Measurements from ENCODE around the gene NT5C2. TPM values are rescaled to one million over a fixed set of nuclear protein-coding genes. Genes with fewer than 3 reads are reported as not detected.

The NT5C2 gene
- total RNA-seq, 2 donors from 2014 or later, result 105 to 114 TPM

DNA sequence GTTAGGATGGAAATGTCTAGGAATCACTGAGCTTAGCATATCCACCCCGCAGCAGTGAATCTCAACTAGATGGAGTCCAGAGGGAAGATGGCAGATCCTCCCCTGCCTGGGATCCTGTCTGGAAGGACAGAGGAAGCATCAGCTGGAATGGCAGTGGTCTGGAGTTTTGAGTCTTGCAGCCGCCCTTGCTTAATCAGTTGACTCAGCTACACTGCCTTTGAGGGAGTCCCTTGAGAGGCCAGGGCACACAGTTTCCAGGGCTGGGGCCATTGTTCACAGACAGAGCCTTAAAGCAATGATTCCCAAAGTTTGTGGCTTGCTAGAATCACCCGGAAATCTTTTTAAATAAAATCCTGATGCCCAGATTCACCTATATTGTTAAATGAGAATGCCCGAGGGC is 128.1 kb downstream of the NT5C2 start:
- no peaks in the 10 kb centered on the region for H3K9me3 ChIP-seq
- ATAC-seq (ENCODE audit: insufficient number of reproducible peaks, low FRiP score, low read depth) (no peak), DNase-seq (ENCODE audit: low spot score) (no peak)
- H3K27ac ChIP-seq, result no peak overlapping the region
- TF ChIP-seq, protein P1, sequence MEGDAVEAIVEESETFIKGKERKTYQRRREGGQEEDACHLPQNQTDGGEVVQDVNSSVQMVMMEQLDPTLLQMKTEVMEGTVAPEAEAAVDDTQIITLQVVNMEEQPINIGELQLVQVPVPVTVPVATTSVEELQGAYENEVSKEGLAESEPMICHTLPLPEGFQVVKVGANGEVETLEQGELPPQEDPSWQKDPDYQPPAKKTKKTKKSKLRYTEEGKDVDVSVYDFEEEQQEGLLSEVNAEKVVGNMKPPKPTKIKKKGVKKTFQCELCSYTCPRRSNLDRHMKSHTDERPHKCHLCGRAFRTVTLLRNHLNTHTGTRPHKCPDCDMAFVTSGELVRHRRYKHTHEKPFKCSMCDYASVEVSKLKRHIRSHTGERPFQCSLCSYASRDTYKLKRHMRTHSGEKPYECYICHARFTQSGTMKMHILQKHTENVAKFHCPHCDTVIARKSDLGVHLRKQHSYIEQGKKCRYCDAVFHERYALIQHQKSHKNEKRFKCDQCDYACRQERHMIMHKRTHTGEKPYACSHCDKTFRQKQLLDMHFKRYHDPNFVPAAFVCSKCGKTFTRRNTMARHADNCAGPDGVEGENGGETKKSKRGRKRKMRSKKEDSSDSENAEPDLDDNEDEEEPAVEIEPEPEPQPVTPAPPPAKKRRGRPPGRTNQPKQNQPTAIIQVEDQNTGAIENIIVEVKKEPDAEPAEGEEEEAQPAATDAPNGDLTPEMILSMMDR (IDR thresholded peaks at IDR 0.05), result no peak
- H3K4me3 ChIP-seq, result no peak overlapping the region
- peaks cover 0 to 8% of the 10 kb centered on the region in 2 donors for H3K4me1 ChIP-seq (ENCODE audit: control insufficient read depth in 1 of 2, low read depth in 2 of 2)
- H3K36me3 ChIP-seq, result no peaks in the 10 kb centered on the region
- H3K27me3 ChIP-seq (replicated peaks; ENCODE audit: insufficient read depth), result no peaks in the 10 kb centered on the region

DNA sequence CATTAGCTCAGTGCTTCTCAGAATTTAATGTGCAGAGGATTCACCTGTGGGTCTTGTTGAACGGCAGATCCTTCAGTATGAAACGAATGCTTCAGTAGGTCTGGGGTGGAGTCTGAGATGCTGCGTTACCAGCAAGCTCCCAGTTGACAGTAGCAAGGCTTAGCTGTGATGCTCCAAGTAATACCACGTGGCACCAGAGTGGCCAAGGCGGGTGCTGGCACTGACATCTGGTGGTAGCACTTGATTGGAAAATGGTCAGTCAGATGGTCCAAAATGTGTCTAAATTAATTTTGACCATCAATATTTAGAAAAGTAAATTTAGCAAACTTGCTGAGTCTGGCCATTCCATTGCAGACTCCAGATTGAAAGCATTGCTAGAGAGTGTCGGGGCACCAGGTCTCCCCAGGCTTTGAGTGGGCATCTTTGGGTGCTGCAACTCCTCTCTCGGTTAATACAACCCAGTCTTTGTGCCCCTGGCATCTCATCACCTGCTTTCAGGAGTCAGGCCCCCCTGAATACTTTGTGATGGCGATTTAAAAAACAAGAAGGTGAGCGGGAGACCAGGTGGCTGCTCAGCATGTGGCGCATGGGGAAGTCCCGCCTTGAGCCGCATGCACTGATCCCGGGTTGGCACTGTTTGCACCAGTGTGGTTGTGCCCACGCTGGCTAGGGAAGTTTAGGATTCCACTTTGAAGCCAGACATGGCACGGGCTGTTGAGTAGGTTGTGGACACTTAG is 130.1 kb downstream of the NT5C2 start:
- TF ChIP-seq, protein P1 (IDR thresholded peaks at IDR 0.05), result no peak
- H3K27ac ChIP-seq, result no peak overlapping the region
- H3K9me3 ChIP-seq, result no peaks in the 10 kb centered on the region
- H3K4me1 ChIP-seq (ENCODE audit: control insufficient read depth in 1 of 2, low read depth in 2 of 2), result peaks cover 0 to 11% of the 10 kb centered on the region in 2 donors
- no peaks in the 10 kb centered on the region for H3K36me3 ChIP-seq
- H3K27me3 ChIP-seq (replicated peaks; ENCODE audit: insufficient read depth), result no peaks in the 10 kb centered on the region
- DNase-seq (ENCODE audit: low spot score), result no peak
- ATAC-seq (ENCODE audit: insufficient number of reproducible peaks, low FRiP score, low read depth), result no peak
- no peak overlapping the region for H3K4me3 ChIP-seq

DNA sequence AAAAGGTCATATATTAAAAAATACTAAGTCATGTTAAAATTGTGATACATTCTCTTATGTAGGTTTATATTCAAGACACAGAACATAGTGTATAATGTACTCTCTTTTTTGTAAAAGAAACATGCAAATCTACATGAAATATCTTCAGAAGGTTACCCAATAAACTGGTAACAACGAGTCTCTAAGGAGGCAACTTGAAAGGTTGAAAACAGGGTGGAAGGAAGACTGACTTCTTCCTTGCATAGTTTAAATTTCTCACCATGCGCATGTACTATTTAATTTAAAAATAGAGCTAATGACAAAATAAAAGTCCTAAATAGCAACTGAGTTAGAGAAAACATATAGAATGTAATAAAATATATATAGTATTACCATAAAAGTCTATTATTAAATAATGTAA is 132.5 kb downstream of the NT5C2 start:
- H3K27ac ChIP-seq, result no peak overlapping the region
- H3K4me1 ChIP-seq (ENCODE audit: control insufficient read depth in 1 of 2, low read depth in 2 of 2), result peaks cover 0 to 17% of the 10 kb centered on the region in 2 donors
- H3K9me3 ChIP-seq, result no peaks in the 10 kb centered on the region
- TF ChIP-seq, protein P1 (IDR thresholded peaks at IDR 0.05), result no peak
- DNase-seq (ENCODE audit: low spot score) (no peak), ATAC-seq (ENCODE audit: insufficient number of reproducible peaks, low FRiP score, low read depth) (no peak)
- H3K36me3 ChIP-seq, result no peaks in the 10 kb centered on the region
- no peak overlapping the region for H3K4me3 ChIP-seq
- no peaks in the 10 kb centered on the region for H3K27me3 ChIP-seq (replicated peaks; ENCODE audit: insufficient read depth)

DNA sequence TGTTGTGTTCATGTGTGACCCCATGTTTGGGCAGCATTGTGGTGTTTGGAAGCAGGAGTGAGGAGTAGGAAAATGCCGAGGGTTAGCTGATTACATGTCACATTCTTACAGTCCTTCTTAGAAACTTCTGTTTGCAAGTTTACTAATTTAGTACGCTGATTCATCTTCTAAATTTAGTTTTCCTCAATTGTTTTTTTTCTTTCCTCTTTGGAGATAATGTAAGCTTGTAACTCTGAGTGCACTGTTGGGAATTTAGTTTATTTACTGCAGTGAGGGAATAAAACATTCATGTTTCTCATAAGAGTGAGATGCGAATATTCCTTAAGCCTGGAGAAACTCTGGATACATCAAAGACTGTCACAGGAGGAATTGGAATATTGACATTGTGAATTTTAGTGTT is 135.0 kb downstream of the NT5C2 start:
- H3K27me3 ChIP-seq (replicated peaks; ENCODE audit: insufficient read depth), result no peaks in the 10 kb centered on the region
- peaks cover 13 to 37% of the 10 kb centered on the region in 2 donors for H3K4me1 ChIP-seq (ENCODE audit: control insufficient read depth in 1 of 2, low read depth in 2 of 2)
- ATAC-seq (ENCODE audit: insufficient number of reproducible peaks, low FRiP score, low read depth) (no peak), DNase-seq (ENCODE audit: low spot score) (no peak)
- H3K36me3 ChIP-seq, result no peaks in the 10 kb centered on the region
- H3K9me3 ChIP-seq, result no peaks in the 10 kb centered on the region
- H3K4me3 ChIP-seq, result no peak overlapping the region
- TF ChIP-seq, protein P1 (IDR thresholded peaks at IDR 0.05), result no peak
- peak overlapping the region; percentile 56 to 63 for H3K27ac ChIP-seq

- H3K36me3 ChIP-seq, result no peaks in the 10 kb centered on the region
- peaks cover 13 to 40% of the 10 kb centered on the region in 2 donors for H3K4me1 ChIP-seq (ENCODE audit: control insufficient read depth in 1 of 2, low read depth in 2 of 2)
- ATAC-seq (ENCODE audit: insufficient number of reproducible peaks, low FRiP score, low read depth) (no peak), DNase-seq (ENCODE audit: low spot score) (no peak)
- TF ChIP-seq, protein P1 (IDR thresholded peaks at IDR 0.05), result no peak
- H3K27me3 ChIP-seq (replicated peaks; ENCODE audit: insufficient read depth), result no peaks in the 10 kb centered on the region
- H3K4me3 ChIP-seq, result no peak overlapping the region
- H3K27ac ChIP-seq, result peak overlapping the region in 1 of 2 donors; percentile 50
- no peaks in the 10 kb centered on the region for H3K9me3 ChIP-seq
These were observed 138.0 kb downstream of the NT5C2 start for GRCh38 chr10:103055105-103055504.

Data from thoracic aorta (tissue), 2 donors.